ENCODE results near the gene CDKN2D. TPM values are rescaled to one million over a fixed set of nuclear protein-coding genes. Genes with fewer than 3 reads are reported as not detected.

Gene CDKN2D
- total RNA-seq, 4 donors from 2014 or later, result 14.4 to 20.2 (median 15.9) TPM

GRCh38 chr19:10611907-10612306 lies 43.1 kb upstream of the CDKN2D start:
- no peaks in the 10 kb centered on the region for H3K9me3 ChIP-seq
- no peak for DNase-seq (ENCODE audit: low spot score in 2 of 2)
- TF ChIP-seq CTCF (IDR thresholded peaks at IDR 0.05) (no peak), POLR2A (IDR thresholded peaks at IDR 0.05) (no peak), EP300 (IDR thresholded peaks at IDR 0.05) (no peak)
- H3K27me3 ChIP-seq, result no peaks in the 10 kb centered on the region
- WGBS, 2 donors, result 63 to 69% methylated on average over 5 of the region's 5 CpGs
- H3K4me1 ChIP-seq, result peaks cover 0 to 62% (median 34%) of the 10 kb centered on the region in 4 donors
- H3K36me3 ChIP-seq, result no peaks in the 10 kb centered on the region
- H3K27ac ChIP-seq, result peak overlapping the region; percentile 65 to 93 (median 80)
- H3K4me3 ChIP-seq, result no peak overlapping the region

- H3K27ac ChIP-seq, result peak overlapping the region; percentile 99 to 100 (median 99)
- 75 to 84% methylated on average over 8 to 9 of the region's 9 CpGs for WGBS, 2 donors
- H3K4me1 ChIP-seq, result peaks cover 0 to 29% (median 12%) of the 10 kb centered on the region in 4 donors
- no peaks in the 10 kb centered on the region for H3K9me3 ChIP-seq
- DNase-seq (ENCODE audit: low spot score in 2 of 2), result no peak
- peak overlapping the region in 2 of 4 donors; percentile 98 to 100 for H3K4me3 ChIP-seq
- H3K36me3 ChIP-seq, result peaks cover 0 to 5% (median 0%) of the 10 kb centered on the region in 3 donors
- no peaks in the 10 kb centered on the region for H3K27me3 ChIP-seq
- TF ChIP-seq EP300 (IDR thresholded peaks at IDR 0.05), result peak in 1 of 2 donors; percentile 1
- TF ChIP-seq POLR2A (IDR thresholded peaks at IDR 0.05), result no peak
- no peak for TF ChIP-seq CTCF (IDR thresholded peaks at IDR 0.05)
Observed at GRCh38 chr19:10604460-10604980, 35.7 kb upstream of the CDKN2D start.

- peaks cover 0 to 5% (median 0%) of the 10 kb centered on the region in 3 donors for H3K36me3 ChIP-seq
- TF ChIP-seq CTCF (IDR thresholded peaks at IDR 0.05), result no peak
- TF ChIP-seq EP300 (IDR thresholded peaks at IDR 0.05), result peak in 1 of 2 donors; percentile 54
- TF ChIP-seq POLR2A (IDR thresholded peaks at IDR 0.05), result no peak
- H3K4me3 ChIP-seq, result peak overlapping the region; percentile 96 to 100 (median 98)
- peak in 1 of 2 donors; percentile 33 for DNase-seq (ENCODE audit: low spot score in 2 of 2)
- 9 to 11% methylated on average over 8 to 9 of the region's 9 CpGs for WGBS, 2 donors
- H3K27ac ChIP-seq, result peak overlapping the region; percentile 99 to 100 (median 99)
- H3K27me3 ChIP-seq, result no peaks in the 10 kb centered on the region
- H3K9me3 ChIP-seq, result no peaks in the 10 kb centered on the region
- peaks cover 0 to 31% (median 12%) of the 10 kb centered on the region in 4 donors for H3K4me1 ChIP-seq
Observed at GRCh38 chr19:10603873-10604459, 35.2 kb upstream of the CDKN2D start.

- Histone ChIP-seq H3K27ac (peak overlapping the region; percentile 99 to 100 (median 99)), H3K36me3 (peaks cover 0 to 5% (median 0%) of the 10 kb centered on the region in 3 donors), H3K27me3 (no peaks in the 10 kb centered on the region), H3K9me3 (no peaks in the 10 kb centered on the region), H3K4me1 (peaks cover 0 to 31% (median 12%) of the 10 kb centered on the region in 4 donors), H3K4me3 (peak overlapping the region; percentile 96 to 100 (median 98))
- WGBS, 2 donors, result 3 to 4% methylated on average over 19 of the region's 19 CpGs
- no peak for DNase-seq (ENCODE audit: low spot score in 2 of 2)
- no peak for TF ChIP-seq EP300 (IDR thresholded peaks at IDR 0.05)
- no peak for TF ChIP-seq CTCF (IDR thresholded peaks at IDR 0.05)
- TF ChIP-seq POLR2A (IDR thresholded peaks at IDR 0.05), result no peak
Observed at GRCh38 chr19:10603084-10603872, 34.5 kb upstream of the CDKN2D start.

Data from tibial nerve (tissue), 4 donors.